GM11168 (cell line): ENCODE measurements around the gene PPFIBP1.
"Not testable (repeated sequence)": the region's sequence is repeated elsewhere in the genome, so short reads cannot be mapped to it uniquely, and the experiment has no call there.

ENCODE experiments used
- in situ Hi-C: fragments of 300-500 bp; cut with MboI; formaldehyde crosslinking; loops from one replicate; pipeline ENCODE4 v1.12.0; 2022; ENCODE audit warnings: low sequenced_read_pairs; ENCODE audit not compliant: unreplicated experiment

Gene PPFIBP1

DNA sequence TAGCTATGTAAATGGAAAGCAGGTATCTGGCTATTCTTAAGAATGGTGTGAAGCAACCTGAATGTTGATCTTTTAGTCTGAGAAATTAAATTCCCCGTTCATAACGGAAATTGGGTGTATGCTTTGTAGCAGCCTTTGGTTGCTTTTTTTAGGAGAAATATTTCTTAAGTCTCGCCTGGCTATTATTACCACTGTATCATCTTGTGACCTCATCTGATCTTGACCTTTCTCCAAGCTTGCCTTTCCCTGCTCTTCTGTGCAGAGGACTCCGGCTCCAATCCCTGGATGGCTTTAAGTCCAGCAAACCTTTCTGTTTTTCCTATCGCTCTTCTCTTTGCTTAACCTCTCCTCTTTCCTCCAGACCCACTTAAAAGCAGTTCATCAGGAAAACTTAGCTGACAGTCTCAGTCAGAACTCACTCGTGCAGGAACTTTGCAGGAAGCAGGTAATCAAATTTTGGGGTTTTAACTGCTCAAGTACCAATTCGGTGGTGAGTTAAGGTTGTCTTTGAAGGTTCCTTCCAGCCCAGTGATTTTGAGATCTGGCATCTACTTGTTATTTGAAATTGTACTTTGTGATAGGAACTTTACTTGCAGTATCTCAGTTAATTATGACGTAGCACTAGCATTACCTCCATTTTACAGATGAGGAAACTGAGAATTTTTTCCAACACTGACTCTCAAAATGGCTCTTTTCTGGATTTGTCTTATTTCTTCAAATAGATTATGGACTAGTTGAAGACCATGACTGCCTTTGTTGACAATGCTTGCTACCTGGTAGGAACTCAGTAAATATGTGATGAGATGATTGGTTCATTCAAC is 14.1 kb downstream of the PPFIBP1 start:
- in situ Hi-C loops = no loop called here

- in situ Hi-C loops = no loop called here
Observed at GRCh38 chr12:27539191-27539631, 15.2 kb downstream of the PPFIBP1 start.

DNA sequence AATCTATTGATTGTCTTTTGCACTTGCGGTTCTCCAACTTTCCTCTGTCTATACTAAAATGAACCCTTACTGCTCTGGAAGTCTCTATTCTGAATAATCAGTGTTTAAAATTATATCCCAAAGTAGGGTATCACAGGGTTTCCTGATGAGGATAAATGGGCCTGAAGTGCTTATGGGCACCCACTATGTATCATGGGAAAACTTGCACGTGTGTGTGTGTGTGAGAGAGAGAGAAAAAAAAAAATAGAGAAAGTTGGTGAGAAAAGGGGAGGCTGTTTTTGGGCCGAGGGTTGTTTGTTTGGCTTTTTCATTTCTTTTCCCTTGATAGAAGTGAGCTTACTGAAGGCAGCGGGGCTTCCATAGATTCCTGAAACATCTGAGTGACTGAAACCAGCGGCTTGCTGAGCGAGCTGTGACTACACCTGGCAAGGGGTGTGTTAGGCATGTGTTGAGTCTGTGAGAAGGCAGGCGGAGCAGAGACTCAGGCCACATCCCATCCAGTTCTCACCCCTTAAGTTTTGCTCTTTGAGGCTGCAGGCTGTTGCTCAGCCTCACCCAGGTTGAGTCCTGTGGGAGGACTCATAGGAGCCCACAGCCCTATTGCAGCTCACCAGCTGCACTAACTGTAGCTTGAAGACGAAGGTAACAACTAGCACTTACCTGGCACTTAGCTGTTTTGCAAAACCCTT is 17.2 kb downstream of the PPFIBP1 start:
- in situ Hi-C loops = no loop called here

GRCh38 chr12:27542628-27543027 is 18.6 kb downstream of the PPFIBP1 start:
- in situ Hi-C loops = no loop called here

DNA sequence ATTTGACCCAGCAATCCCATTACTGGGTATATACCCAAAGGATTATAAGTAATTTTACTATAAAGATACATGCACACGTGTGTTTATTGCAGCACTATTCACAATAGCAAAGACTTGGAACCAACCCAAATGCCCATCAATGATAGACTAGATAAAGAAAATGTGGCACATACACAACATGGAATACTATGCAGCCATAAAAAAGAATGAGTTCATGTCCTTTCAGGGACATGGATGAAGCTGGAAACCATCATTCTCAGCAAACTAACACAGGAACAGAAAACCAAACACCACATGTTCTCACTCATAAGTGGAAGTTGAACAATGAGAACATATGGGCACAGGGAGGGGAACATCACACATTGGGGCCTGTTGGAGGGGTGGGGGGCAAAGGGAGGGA is 20.9 kb downstream of the PPFIBP1 start:
- in situ Hi-C loops = not testable (repeated sequence)

- in situ Hi-C loops = no loop called here
Observed at GRCh38 chr12:27545665-27546064, 21.7 kb downstream of the PPFIBP1 start.

DNA sequence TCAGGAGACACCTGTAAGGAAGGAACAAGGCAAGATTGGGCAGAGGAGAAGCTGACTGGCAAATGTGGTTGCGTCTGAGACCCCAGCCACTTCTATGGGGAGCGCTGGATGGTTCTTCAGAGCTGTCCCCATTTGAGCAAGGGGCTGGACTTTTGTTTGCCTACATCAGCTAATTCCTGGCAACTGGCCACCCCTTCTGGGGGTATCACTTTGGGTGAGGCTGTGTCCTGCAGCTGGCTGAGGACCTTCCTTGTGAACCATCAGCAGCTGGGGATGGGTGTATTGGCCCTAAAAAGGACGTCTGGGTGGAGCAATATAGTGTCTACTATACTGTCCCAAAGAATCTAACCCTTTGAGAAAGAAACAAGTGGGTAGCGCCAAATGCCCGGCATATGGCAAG is 23.6 kb downstream of the PPFIBP1 start:
- in situ Hi-C loops = no loop called here

DNA sequence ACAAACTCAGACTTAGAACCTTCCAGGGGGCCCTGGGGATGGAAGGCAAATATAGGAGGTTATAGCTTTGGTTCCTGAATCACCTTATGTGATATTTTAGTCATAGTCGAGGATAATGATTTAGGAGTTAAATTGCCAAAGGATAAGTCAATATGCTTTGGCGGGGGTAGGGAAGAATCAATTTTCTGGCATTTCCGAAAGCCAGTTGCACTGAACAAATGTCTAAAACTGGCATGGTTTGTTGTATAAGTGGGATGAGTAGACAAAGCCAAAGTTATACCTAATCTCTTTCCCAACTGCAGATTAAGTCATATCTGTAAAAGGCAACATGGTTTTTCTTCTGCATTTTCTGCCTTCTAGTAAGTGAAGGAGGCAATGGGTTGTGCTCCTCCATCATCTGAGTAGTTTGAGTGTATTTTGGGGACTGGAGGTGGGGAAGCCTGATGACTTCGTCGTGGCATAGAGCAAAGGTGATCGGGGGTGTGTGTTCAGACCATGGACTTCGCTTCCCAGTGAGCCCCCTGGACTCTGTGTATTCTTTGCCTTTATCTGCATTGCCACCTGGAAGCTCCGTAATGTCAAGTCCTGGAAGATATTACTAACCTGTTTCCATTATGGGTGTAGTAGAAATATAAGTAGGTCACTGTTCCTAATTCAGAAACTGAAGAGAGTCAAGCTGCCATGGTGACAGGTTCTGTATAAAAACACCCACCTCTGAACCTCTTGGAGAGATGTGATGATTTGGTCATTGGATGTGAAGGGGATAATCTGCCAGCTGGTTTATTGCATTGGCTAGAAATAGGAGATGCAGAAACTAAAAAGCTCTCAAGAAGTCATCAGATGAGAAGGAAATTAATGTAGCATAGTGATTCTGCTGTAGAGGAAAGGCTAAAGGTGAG is 24.5 kb downstream of the PPFIBP1 start:
- in situ Hi-C loops = no loop called here

DNA sequence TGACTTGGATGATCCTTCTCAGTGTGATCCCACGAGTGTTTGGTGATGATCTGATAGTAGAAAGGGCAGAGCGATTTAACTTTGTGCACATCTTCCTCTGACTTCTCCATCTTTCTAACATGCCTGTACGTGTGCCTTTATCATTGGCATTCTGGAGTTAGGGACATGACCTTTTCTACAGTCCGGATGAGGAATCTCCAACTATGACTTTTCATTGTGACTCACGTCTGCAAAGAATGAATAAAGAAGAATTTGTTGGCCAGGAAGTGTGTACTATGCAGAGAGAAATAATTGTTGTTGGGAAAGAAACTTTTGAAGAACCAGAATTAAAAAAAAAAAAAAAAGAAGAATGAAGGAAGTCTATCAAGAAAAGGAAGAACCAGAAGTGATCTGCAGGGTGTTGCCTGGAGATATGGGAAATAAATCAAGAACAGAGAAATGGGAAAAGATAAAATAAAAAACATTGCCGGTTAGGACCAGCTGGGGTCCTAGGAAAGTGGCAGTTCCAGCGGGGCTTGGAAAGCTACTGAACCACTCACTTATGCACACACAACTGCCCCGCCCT is 25.3 kb downstream of the PPFIBP1 start:
- in situ Hi-C loops = no loop called here

- in situ Hi-C loops = no loop called here
Observed at GRCh38 chr12:27549801-27550652, 26.0 kb downstream of the PPFIBP1 start.

DNA sequence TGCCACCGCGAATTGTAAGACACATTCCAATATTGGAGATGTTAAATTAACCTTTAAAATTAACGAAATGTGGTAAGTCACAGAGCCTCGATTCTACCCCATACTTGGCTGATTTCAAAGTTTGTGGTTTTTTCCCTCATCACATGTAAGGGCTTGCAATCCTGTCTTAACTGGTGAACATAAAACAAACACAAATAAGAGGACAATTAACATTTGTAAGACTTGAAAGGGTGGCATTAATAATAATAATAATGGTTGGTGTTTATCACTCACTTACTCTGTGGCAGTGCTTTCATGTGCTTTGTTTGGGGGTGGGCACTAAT is 26.6 kb downstream of the PPFIBP1 start:
- in situ Hi-C loops = no loop called here

GRCh38 chr12:27551172-27551840 is 27.3 kb downstream of the PPFIBP1 start:
- in situ Hi-C loops = no loop called here

DNA sequence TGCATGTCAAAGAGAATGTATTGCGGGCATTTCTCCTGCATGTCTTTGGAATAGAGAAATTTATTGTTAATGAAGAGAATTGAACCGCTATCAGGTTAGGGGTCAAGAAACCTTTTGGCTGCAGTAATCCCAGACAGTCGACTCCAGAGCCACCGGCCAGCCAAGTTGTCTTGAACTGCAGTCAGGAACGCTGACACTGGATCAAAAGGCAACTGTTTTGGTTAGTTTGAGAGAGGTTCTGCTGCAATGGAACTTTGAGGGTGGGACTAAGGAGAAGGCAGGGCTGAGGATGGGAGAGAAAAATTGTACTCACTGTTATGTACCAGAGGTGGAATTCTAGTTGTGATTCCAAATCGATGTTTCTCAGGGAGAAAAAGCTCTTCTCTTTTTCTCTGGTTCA is 28.2 kb downstream of the PPFIBP1 start:
- in situ Hi-C loops = no loop called here

DNA sequence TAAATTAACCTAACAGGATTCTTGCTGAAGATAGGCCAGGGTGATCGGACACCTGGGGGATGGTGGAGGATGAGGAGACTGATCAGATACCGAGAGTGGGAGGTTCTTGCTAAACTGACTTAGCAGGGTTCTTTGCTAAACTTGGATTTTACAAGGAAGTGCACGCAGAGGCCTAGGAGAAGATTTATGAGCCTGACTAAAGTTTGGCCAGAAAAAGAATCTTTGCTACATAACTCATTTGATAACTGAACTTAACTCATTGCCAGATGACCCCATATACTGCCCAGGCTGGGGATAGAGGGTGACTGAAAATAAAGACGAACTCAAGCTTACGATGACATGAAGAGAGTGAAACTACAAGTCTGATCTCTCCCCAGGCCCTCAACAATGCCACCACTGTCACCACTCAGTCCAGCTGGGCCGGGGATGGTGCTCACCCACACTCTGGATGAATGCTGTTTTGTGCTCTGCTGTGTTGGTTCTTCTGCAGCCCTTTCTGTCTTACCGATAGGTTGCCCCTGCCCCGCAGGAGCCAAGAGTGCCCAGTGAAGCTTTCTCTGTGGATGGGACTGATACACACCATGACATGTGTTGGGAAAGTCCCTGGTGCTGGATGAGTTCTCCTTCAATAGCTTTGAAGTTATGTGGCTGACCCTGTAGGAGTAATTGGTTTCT is 29.0 kb downstream of the PPFIBP1 start:
- in situ Hi-C loops = no loop called here

DNA sequence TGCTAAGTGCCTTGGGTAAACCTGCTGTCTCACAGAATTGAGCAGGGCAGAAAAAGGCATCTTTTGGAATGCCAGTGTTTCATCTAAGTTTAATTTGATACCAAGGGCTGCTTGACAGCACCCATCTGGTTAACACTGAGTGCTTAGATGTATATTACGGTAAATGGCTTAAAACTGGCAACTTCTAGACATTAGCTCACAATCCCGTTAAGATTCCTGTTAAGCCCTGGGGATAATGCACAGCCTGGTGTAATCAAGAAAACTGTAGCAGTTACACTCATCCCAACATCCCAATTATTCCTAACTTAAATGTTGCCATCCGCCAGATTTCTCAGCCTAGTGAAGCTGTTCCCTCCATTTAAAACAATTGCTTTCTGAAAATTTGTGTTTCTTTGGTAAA is 29.9 kb downstream of the PPFIBP1 start:
- in situ Hi-C loops = no loop called here

- in situ Hi-C loops = no loop called here
Observed at GRCh38 chr12:27554421-27555186, 30.6 kb downstream of the PPFIBP1 start.

DNA sequence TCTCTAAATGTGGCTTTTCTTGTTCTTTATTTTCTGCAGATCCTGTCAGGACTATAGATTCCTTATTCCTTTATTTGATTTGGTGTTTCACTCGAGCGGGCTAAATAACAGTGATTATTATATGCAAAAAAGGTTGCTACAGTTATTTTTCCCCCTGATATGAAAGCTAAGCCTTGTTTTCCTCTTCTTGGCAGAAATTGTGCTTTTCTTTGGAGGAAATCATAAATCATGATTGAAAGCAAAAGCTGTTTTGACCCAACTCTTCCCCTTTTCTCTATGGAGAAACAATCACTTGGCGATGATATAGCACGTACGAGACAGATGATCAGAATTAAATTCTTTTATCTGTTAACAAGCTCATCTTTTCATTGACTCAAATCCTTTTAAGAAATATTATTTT is 31.4 kb downstream of the PPFIBP1 start:
- in situ Hi-C loops = no loop called here
